AG04449 (cell line): ENCODE data around the gene IGFBP2.
A peak's percentile ranks its signal among the peaks of the same experiment; 100 is the strongest.

Source experiments
- CTCF ChIA-PET: fragments of 350-600 bp; formaldehyde crosslinking; extraction: SDS; loops from one replicate; lab custom pipeline; 2021; ENCODE audit warnings: antibody characterized with exemption; lab: Yijun Ruan, JAX
- POLR2A ChIA-PET: fragments of 400-600, 350-600 bp; formaldehyde crosslinking; extraction: SDS; loops from one replicate; lab custom pipeline; 2020; ENCODE audit warnings: antibody characterized with exemption, inconsistent platforms; lab: Yijun Ruan, JAX
- DNase-seq: peaks from one replicate; pipeline ENCODE4 v3.0.0-alpha.2; 2010; ENCODE audit warnings: low read depth, low spot score
- H3K4me3 ChIP-seq: 2 replicates; pipeline ENCODE4 v1.5.1; 2011; ENCODE audit warnings: low read depth, mild to moderate bottlenecking, control low read depth, low read length
- TF ChIP-seq, protein P1 (sequence below): IDR thresholded peaks from one replicate; pipeline ENCODE4 v1.5.1; 2011; ENCODE audit warnings: mild to moderate bottlenecking, moderate library complexity, low read length, control low read depth, inconsistent platforms; ENCODE audit not compliant: insufficient read depth; ENCODE audit errors: missing control alignments

IGFBP2 gene

DNA sequence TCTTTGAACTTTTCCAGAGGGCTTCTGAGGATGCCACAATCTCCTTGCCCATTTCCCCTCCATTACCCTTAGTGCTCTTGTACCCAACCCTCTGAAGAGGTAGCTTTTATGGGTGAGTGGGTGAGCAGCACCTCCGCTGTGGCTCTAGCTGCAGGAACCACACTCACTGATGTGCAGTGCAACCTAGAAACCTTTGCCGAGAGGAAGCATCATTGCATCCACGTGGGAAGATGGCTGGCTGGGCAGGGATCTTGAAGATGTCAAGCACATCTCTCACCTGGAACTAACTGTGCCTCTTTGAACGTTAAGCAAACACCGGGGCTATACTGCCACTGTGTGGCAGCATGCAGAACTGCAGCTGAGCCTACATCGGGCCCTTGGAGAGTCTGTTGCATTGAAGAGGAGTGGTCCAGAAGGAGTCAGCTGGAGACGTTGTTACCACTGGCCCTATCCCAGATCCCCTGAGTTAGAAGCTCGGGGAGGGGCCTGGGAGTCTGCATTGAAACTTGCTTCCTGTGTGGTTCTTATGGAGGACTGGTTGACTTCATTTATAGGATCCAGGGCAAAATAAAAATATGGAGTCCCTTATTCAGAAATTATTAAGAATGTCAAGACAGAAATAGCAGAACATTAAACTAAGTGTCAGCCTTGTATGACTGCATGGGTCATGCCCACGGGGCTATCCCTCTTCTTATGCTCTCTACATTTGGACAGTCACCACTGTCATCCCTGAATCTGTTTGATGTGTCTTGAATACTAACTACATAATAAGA lies 33.4 kb downstream of the IGFBP2 start:
- TF ChIP-seq, protein P1, sequence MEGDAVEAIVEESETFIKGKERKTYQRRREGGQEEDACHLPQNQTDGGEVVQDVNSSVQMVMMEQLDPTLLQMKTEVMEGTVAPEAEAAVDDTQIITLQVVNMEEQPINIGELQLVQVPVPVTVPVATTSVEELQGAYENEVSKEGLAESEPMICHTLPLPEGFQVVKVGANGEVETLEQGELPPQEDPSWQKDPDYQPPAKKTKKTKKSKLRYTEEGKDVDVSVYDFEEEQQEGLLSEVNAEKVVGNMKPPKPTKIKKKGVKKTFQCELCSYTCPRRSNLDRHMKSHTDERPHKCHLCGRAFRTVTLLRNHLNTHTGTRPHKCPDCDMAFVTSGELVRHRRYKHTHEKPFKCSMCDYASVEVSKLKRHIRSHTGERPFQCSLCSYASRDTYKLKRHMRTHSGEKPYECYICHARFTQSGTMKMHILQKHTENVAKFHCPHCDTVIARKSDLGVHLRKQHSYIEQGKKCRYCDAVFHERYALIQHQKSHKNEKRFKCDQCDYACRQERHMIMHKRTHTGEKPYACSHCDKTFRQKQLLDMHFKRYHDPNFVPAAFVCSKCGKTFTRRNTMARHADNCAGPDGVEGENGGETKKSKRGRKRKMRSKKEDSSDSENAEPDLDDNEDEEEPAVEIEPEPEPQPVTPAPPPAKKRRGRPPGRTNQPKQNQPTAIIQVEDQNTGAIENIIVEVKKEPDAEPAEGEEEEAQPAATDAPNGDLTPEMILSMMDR, result peak; percentile 88
- CTCF ChIA-PET, result interaction anchor here (0.6 to 36.8 kb wide), 34 partner anchors 8 to 1046 kb away, joined by 3 to 1277 read pairs (median 4); no protein-coding TSS in a partner anchor
- POLR2A ChIA-PET, result interaction anchor here (0.6 kb wide), 1 partner anchor 197 kb away, joined by 4 read pairs; no protein-coding TSS in a partner anchor
- H3K4me3 ChIP-seq, result no peak overlapping the region
- no peak for DNase-seq

DNA sequence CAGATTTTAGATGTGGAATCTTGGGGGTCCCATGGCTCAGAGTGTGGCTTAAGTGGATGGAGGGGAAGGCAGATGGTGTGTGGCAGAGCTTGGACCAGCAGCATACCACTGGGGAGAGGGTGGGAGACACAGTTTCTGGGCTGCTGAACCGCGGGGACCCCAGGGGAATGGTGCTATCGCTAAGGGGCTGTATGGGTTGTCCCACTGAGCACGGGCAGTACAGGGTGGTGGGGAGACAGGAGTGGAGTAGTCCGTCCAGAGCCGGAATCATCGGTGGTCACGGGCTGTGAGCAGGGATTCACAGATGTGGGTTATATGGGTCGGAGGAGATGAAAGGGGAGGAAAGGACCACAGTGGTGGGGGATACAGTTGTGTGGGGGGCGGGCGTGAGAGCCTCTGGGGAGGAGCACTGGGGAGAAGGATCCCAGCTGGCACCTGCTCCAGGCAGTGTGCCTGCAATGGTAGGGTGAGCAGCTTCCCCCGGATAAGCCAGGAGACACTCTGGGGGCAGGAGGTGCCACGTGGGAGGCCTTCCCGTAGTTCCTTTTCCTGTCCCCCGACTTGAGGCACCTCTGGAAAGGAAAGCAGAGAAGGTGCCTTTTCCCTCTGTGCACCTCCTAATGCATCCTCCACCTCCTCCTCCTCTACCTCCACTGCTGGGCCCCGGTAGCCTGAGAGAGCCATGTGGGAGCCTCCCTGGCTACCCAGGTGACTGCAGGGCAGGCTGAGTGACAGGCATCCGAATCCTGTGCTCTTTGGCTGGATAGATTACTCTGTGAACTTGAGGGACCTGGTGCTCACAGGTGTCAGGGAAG lies 37.3 kb downstream of the IGFBP2 start:
- CTCF ChIA-PET, result interaction anchor here (1.1 to 36.8 kb wide), 4 partner anchors 13 to 1043 kb away, joined by 3 to 1277 read pairs (median 56); no protein-coding TSS in a partner anchor
- POLR2A ChIA-PET, result no interaction called here
- H3K4me3 ChIP-seq, result no peak overlapping the region
- TF ChIP-seq, protein P1, result no peak
- no peak for DNase-seq

DNA sequence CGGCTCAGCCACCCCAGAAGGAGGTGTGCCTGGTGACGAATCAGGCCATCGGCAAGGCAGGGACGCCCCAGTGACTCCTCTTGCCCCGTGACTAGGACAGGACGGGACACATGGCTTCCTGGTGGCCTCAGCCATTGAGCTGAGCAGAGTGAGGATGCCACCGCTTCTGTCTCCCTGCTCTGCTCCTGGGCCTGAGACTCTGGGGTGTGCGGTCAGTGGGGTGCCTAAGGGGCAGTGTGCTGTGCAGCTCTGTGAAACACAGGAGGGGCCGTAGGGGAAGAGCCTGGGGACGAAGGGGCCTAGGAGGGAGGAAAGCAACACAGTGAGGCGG lies 37.8 kb downstream of the IGFBP2 start:
- H3K4me3 ChIP-seq, result no peak overlapping the region
- ChIA-PET CTCF (interaction anchor here (0.6 to 36.8 kb wide), 4 partner anchors 10 to 839 kb away, joined by 3 to 1277 read pairs (median 24); no protein-coding TSS in a partner anchor), POLR2A (no interaction called here)
- no peak for DNase-seq
- TF ChIP-seq, protein P1, result no peak

DNA sequence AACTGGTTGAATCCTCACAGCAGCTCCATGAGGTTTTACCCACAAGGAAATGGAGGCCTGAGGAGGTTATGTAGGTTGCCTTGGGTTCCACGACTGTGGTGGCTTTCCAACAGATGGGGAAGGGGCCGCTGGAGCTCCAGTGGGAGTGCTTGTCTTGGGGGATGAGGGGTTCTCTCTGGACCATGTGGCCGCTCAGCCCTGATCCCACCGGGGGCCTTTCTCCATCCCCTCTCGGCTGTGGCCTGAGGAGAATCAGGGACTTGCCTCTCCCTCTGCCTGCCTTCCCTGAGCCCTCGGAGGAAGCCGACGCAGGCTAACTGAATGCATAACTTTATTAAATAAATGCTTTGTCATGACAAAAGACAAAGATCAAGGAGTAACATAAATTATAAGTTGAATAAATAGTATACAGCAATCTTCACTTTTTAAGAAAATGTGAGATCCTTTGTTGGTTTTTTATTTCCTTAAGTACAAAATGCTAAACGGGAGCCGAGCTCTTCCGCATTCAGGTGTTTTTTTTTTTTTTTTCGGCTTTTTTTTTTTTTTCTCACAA lies 38.6 kb downstream of the IGFBP2 start:
- TF ChIP-seq, protein P1, result no peak
- no peak for DNase-seq
- ChIA-PET POLR2A (interaction anchor here (0.6 kb wide), 1 partner anchor 151 kb away, joined by 4 read pairs; no protein-coding TSS in a partner anchor), CTCF (interaction anchor here (0.6 to 36.8 kb wide), 4 partner anchors 11 to 839 kb away, joined by 3 to 1277 read pairs (median 24); no protein-coding TSS in a partner anchor)
- H3K4me3 ChIP-seq, result no peak overlapping the region

DNA sequence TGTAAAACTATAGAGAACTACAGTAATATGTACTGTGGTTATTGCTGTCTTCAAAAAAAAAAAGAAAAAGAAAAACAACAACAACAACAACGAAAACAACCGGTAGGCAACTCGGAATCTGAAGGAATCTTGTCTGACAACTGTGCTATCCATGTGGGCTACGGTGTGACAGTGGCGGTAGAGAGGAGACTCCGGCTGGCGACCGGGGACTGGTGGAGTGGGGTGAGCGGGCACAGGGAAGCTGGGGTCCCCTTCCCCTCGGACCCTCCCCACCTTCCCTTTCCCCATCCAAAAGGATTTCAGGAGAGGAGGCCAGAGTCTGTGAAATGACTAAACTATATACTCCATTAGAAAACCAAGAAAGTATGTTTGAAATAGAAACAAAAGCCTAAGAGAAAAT lies 39.2 kb downstream of the IGFBP2 start:
- CTCF ChIA-PET, result interaction anchor here (1.0 to 36.8 kb wide), 3 partner anchors 10 to 150 kb away, joined by 5 to 1277 read pairs (median 5); no protein-coding TSS in a partner anchor
- DNase-seq, result no peak

More for the DNA sequence above, 39.2 kb downstream of the IGFBP2 start:
- no peak overlapping the region for H3K4me3 ChIP-seq
- POLR2A ChIA-PET, result no interaction called here
- TF ChIP-seq, protein P1, result no peak
